Loucy (cell line): ENCODE data around the gene GNAQ.

ENCODE experiments used
- EZH2phosphoT487 ChIP-seq: fragments of 200-600 bp; IDR thresholded peaks from 2 replicates; pipeline ENCODE4 v1.6.1; 2018; ENCODE audit warnings: antibody characterized with exemption, mild to moderate bottlenecking, moderate library complexity, borderline replicate concordance
- TF ChIP-seq, protein P1 (sequence below): fragments of 200-600 bp; sonication (generic); conservative IDR thresholded peaks from 2 replicates; pipeline ENCODE4 v1.5.1; 2014; ENCODE audit warnings: mild to moderate bottlenecking, antibody characterized with exemption, low read length

DNA sequence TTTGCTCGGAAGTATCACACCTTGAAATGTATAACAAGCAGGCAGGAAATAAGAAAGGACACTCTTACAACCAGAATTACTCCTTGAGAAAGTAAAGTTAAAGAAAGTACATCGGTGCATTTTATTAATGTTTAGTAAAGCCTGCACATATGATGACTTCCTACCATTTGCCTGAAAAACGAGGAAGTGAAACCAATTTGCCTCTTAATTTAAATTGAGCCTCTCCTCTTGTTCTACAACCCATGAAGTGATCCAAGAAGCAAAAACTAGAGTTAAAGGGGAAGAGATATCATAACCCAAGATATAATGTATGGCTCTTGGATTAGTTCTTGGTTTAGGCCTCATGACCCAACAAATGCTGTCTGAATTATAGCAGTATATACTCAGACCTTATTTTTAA, 95.6 kb downstream of the GNAQ start:
- TF ChIP-seq, protein P1, sequence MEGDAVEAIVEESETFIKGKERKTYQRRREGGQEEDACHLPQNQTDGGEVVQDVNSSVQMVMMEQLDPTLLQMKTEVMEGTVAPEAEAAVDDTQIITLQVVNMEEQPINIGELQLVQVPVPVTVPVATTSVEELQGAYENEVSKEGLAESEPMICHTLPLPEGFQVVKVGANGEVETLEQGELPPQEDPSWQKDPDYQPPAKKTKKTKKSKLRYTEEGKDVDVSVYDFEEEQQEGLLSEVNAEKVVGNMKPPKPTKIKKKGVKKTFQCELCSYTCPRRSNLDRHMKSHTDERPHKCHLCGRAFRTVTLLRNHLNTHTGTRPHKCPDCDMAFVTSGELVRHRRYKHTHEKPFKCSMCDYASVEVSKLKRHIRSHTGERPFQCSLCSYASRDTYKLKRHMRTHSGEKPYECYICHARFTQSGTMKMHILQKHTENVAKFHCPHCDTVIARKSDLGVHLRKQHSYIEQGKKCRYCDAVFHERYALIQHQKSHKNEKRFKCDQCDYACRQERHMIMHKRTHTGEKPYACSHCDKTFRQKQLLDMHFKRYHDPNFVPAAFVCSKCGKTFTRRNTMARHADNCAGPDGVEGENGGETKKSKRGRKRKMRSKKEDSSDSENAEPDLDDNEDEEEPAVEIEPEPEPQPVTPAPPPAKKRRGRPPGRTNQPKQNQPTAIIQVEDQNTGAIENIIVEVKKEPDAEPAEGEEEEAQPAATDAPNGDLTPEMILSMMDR, result no peak
- TF ChIP-seq EZH2phosphoT487, result no peak
